Endothelial cell of umbilical vein (primary cell): ENCODE measurements around the gene LMBRD1. TPM values are rescaled to one million over a fixed set of nuclear protein-coding genes. Genes with fewer than 3 reads are reported as not detected.

Experiments used
- Bru-seq: library from RNA; stranded (reverse); fragments of 400-500 nt; gene quantifications from one replicate; lab custom pipeline; 2021; lab: Mats Ljungman, UMichigan
- BruChase-seq, 2 experiments: library from RNA; stranded (reverse); fragments of 400-500 nt; gene quantifications; one replicate each; lab custom pipeline; 2021; lab: Mats Ljungman, UMichigan
- BruUV-seq: library from RNA; stranded (reverse); fragments of 400-500 nt; replicated peaks from 2 replicates; lab custom pipeline; 2021; lab: Mats Ljungman, UMichigan
- CTCF ChIA-PET: fragments of 300-600, 350-600 bp; sonication (Branson Sonifier 250); formaldehyde crosslinking; loops from one replicate; lab custom pipeline; 2021; ENCODE audit warnings: antibody characterized with exemption, inconsistent platforms; lab: Charles Lee
- POLR2A ChIA-PET: fragments of 300-600, 350-600 bp; sonication (Branson Sonifier 250); formaldehyde crosslinking; loops from one replicate; lab custom pipeline; 2021; ENCODE audit warnings: antibody characterized with exemption, inconsistent platforms; lab: Charles Lee
- DNase-seq: peaks from one replicate; pipeline ENCODE4 v3.0.0-alpha.2; 2011; ENCODE audit warnings: low read depth, low spot score
- FAIRE-seq: peaks from 2 replicates; lab custom pipeline; 2011; peaks lifted over from hg19 to GRCh38; lab: Jason Lieb, UNC
- H2AFZ ChIP-seq: 2 replicates; pipeline ENCODE4 v1.6.0; 2012; ENCODE audit warnings: low read depth, low read length, control low read depth, inconsistent platforms
- H3K27ac ChIP-seq: 2 replicates; pipeline ENCODE4 v1.5.1; 2011; ENCODE audit warnings: low read depth, mild to moderate bottlenecking, control low read depth, low read length, moderate library complexity; ENCODE audit not compliant: insufficient read depth
- H3K27me3 ChIP-seq, 2 experiments: 2 replicates each; pipeline versions ENCODE4 v1.6.0 to v1.6.1; 2011; ENCODE audit warnings: low read length in 2 of 2, mixed read lengths in 1 of 2; ENCODE audit not compliant: control insufficient read depth in 2 of 2, insufficient read depth in 2 of 2
- H3K36me3 ChIP-seq, 2 experiments: 2 replicates in 1 of 2; 3 replicates in 1 of 2; pipeline ENCODE4 v1.5.1; 2011; ENCODE audit warnings: low read length in 2 of 2, mild to moderate bottlenecking in 1 of 2, moderate library complexity in 1 of 2; ENCODE audit not compliant: control insufficient read depth in 2 of 2, insufficient read depth in 2 of 2; ENCODE audit errors: extremely low read depth in 1 of 2
- H3K4me1 ChIP-seq: 3 replicates; pipeline ENCODE4 v1.5.1; 2011; ENCODE audit warnings: mild to moderate bottlenecking, low read length; ENCODE audit not compliant: control insufficient read depth, insufficient read depth; ENCODE audit errors: extremely low read depth
- H3K4me2 ChIP-seq: 2 replicates; pipeline ENCODE4 v1.6.1; 2011; ENCODE audit warnings: low read length, control low read depth, mixed read lengths; ENCODE audit not compliant: insufficient read depth
- H3K4me3 ChIP-seq, 3 experiments: fragments of 200-600 bp in 1 of 3; sonication (generic), shearing (Covaris generic) in 1 of 3; replicated peaks in 1 of 3; 2 replicates each; pipeline ENCODE4 v1.5.1; 2011 to 2016; ENCODE audit warnings: control low read depth in 3 of 3, low read length in 3 of 3, mild to moderate bottlenecking in 2 of 3, inconsistent platforms in 1 of 3, low read depth in 1 of 3, moderate library complexity in 1 of 3; ENCODE audit not compliant: insufficient read depth in 1 of 3
- H3K79me2 ChIP-seq: 2 replicates; pipeline ENCODE4 v1.6.0; 2012; ENCODE audit warnings: low read length, inconsistent platforms; ENCODE audit not compliant: control insufficient read depth, insufficient read depth
- H3K9ac ChIP-seq: replicated peaks from 2 replicates; pipeline ENCODE3; 2011; ENCODE audit warnings: low read length, control low read depth; ENCODE audit not compliant: insufficient read depth; ENCODE audit errors: extremely low read depth
- H3K9me1 ChIP-seq: replicated peaks from 3 replicates; pipeline ENCODE4 v1.6.0; 2011; ENCODE audit warnings: mild to moderate bottlenecking, low read length; ENCODE audit not compliant: control insufficient read depth, insufficient read depth; ENCODE audit errors: extremely low read depth
- H3K9me3 ChIP-seq: replicated peaks from 2 replicates; pipeline ENCODE4 v1.5.1; 2012; ENCODE audit warnings: low read length, inconsistent platforms; ENCODE audit not compliant: control insufficient read depth, insufficient read depth
- H4K20me1 ChIP-seq: replicated peaks from 2 replicates; pipeline ENCODE3; 2011; ENCODE audit warnings: mild to moderate bottlenecking, low read length; ENCODE audit not compliant: control insufficient read depth, insufficient read depth; ENCODE audit errors: extremely low read depth
- CTCF ChIP-seq, 2 donors: IDR thresholded peaks; 1 replicate in 1 of 2; 2 replicates in 1 of 2; pipeline ENCODE4 v1.5.1; 2011; ENCODE audit warnings: low read length in 2 of 2, mild to moderate bottlenecking in 2 of 2, moderate library complexity in 2 of 2, control low read depth in 1 of 2, inconsistent platforms in 1 of 2, low read depth in 1 of 2; ENCODE audit not compliant: insufficient read depth in 1 of 2; ENCODE audit errors: extremely low read depth in 1 of 2
- JUN ChIP-seq: IDR thresholded peaks from 2 replicates; pipeline ENCODE4 v1.6.1; 2011; ENCODE audit warnings: borderline replicate concordance, low read depth; ENCODE audit not compliant: insufficient read length, insufficient read depth
- dilution Hi-C: fragments of 300-500 bp; cut with MboI; formaldehyde crosslinking; loops from one replicate; pipeline ENCODE4 v1.15.0; 2019; ENCODE audit warnings: low sequenced_read_pairs; ENCODE audit not compliant: extremely low pct_ligation_motif_present
- intact Hi-C: fragments of 100-400 bp; cut with micrococcal nuclease; formaldehyde crosslinking; loops from one replicate; pipeline ENCODE4 v1.10.0; 2022
- long read RNA-seq: library from polyadenylated mRNA; stranded (forward); transcript quantifications from one replicate; pipeline ENCODE4 v2.0.0, GENCODE V29; 2021
- polyA minus RNA-seq, 3 experiments: library from RNA; depleted of rRNA, polyadenylated mRNA; stranded (reverse); fragments of >200 nt; gene quantifications; 1 replicate in 1 of 3; 2 replicates in 2 of 3; pipeline ENCODE4 v1.2.3, GENCODE V29; 2011
- polyA plus RNA-seq, 4 experiments: library from polyadenylated mRNA; depleted of rRNA in 3 of 4; stranded (reverse) in 3 of 4; unstranded in 1 of 4; fragments of >200 nt; gene quantifications; 2 replicates each; pipeline versions ENCODE4 v1.2.1 to v1.2.3, GENCODE V29; 2011 to 2012; ENCODE audit warnings: missing spikeins in 1 of 4
- total RNA-seq: library from RNA; stranded (reverse); gene quantifications from 2 replicates; pipeline ENCODE4 v1.2.3, GENCODE V29; 2021

The LMBRD1 gene
- total RNA-seq, result 14.6 and 16.2 TPM in 2 replicates
- 7.3 and 9.8 TPM in 2 replicates for polyA plus RNA-seq
- 8.2 TPM in 2 replicates for polyA plus RNA-seq (2011; cell fraction: cytosol; rRNA removed)
- 5.5 and 7.6 TPM in 2 replicates for polyA plus RNA-seq (2011; cell fraction: nucleus; rRNA removed)
- 12.3 and 13.6 TPM in 2 replicates for polyA plus RNA-seq (2012)
- polyA minus RNA-seq, result 5.9 and 7.0 TPM in 2 replicates
- polyA minus RNA-seq (2011; cell fraction: cytosol; rRNA and poly(A)+ RNA removed), result 8.8 TPM
- 9.9 and 10.3 TPM in 2 replicates for polyA minus RNA-seq (2011; cell fraction: nucleus; rRNA and poly(A)+ RNA removed)
- percentile 59 among the genes with signal in this experiment for Bru-seq, nascent RNA
- BruChase-seq, experiment 1, labeled RNA remaining after a 6-hour chase, result percentile 49 among the genes with signal in this experiment
- BruChase-seq, experiment 2, labeled RNA remaining after a 2-hour chase, result percentile 44 among the genes with signal in this experiment
- long read RNA-seq, transcript LMBRD1-202 (16 exons, 2,264 nt), result major isoform, 27 of 30 reads
- long read RNA-seq, partial matches to known transcripts, result 2 of 30 reads
- long read RNA-seq, other reads (novel, unspliced or antisense), result 1 of 30 reads

- DNase-seq (peak; percentile 89), FAIRE-seq (peak; percentile 90)
- H3K27me3 ChIP-seq, result no peaks in the 10 kb centered on the region
- no peaks in the 10 kb centered on the region for H3K9me1 ChIP-seq
- H2AFZ ChIP-seq, result peak within 1 kb of the TSS; percentile 79
- no peaks in the 10 kb centered on the region for H4K20me1 ChIP-seq
- H3K4me1 ChIP-seq, result no peaks in the 10 kb centered on the region
- peak within 1 kb of the TSS; percentile 82 for H3K9ac ChIP-seq
- H3K9me3 ChIP-seq, result no peaks in the 10 kb centered on the region
- peak within 1 kb of the TSS; percentile 21 for H3K27ac ChIP-seq
- TF ChIP-seq CTCF (IDR thresholded peaks at IDR 0.05; ENCODE audit: extremely low read depth in 1 of 2, insufficient read depth in 1 of 2, low read depth in 1 of 2, low read length in 2 of 2) (peak; percentile 64 to 98), JUN (no peak)
- intact Hi-C loops (no loop called here), dilution Hi-C loops (no loop called here)
- CTCF ChIA-PET, result interaction anchor here (0.6 to 1.3 kb wide), 8 partner anchors 12 to 311 kb away, joined by 3 to 6 read pairs (median 3); no protein-coding TSS in a partner anchor
- H3K36me3 ChIP-seq, result no peaks in the 10 kb centered on the region
- POLR2A ChIA-PET, result no interaction called here
- no TSS peak for BruUV-seq
- peak within 1 kb of the TSS; percentile 85 for H3K4me2 ChIP-seq
- H3K79me2 ChIP-seq, result no peaks in the 10 kb centered on the region
- peak within 1 kb of the TSS; percentile 71 to 79 (median 77) for H3K4me3 ChIP-seq
These were observed at the start of gene LMBRD1 for GRCh38 chr6:69796642-69797390. Gene LMBRD1, minus strand, starts transcription at chr6:69797010. Its CDS starts 129 bp downstream, at chr6:69796881.
